SK-N-SH (cell line): ENCODE data around the gene METTL9. TPM values are rescaled to one million over a fixed set of nuclear protein-coding genes. Genes with fewer than 3 reads are reported as not detected.

ENCODE experiments used
- CTCF ChIA-PET: fragments of 300-600, 350-600 bp; formaldehyde crosslinking; extraction: SDS; loops from one replicate; lab custom pipeline; 2021; lab: Yijun Ruan, JAX
- POLR2A ChIA-PET: fragments of 350-600 bp; sonication (Branson Sonifier 250); formaldehyde crosslinking; extraction: SDS; loops from one replicate; lab custom pipeline; 2020; ENCODE audit warnings: antibody characterized with exemption, inconsistent platforms; lab: Yijun Ruan, JAX
- DNase-seq: peaks from one replicate; pipeline ENCODE4 v3.0.0; 2012
- H2AFZ ChIP-seq: fragments of 200-600 bp; sonication (generic); 2 replicates; pipeline ENCODE4 v1.8.1; 2016; ENCODE audit warnings: antibody characterized with exemption, mild to moderate bottlenecking, low read depth
- H3F3A ChIP-seq: fragments of 200-600 bp; sonication (generic); replicated peaks from 2 replicates; pipeline ENCODE3; 2016; ENCODE audit warnings: antibody characterized with exemption, mild to moderate bottlenecking; ENCODE audit not compliant: insufficient read depth
- H3K27ac ChIP-seq, 2 experiments: fragments of 200-500 bp in 1 of 2; fragments of 200-600 bp in 1 of 2; sonication (Bioruptor generic) in 1 of 2; sonication (generic), shearing (Covaris generic) in 1 of 2; 2 replicates each; pipeline versions ENCODE4 v1.5.1 to v1.6.1; 2014 to 2016; ENCODE audit warnings: low read depth in 2 of 2, inconsistent platforms in 1 of 2, low read length in 1 of 2, mild to moderate bottlenecking in 1 of 2, mixed read lengths in 1 of 2
- H3K27me3 ChIP-seq: fragments of 200-600 bp; sonication (generic), shearing (Covaris generic); 2 replicates; pipeline ENCODE4 v1.6.1; 2016; ENCODE audit warnings: mixed run types; ENCODE audit not compliant: insufficient read depth
- H3K36me3 ChIP-seq, 2 experiments: fragments of 200-500 bp in 1 of 2; fragments of 200-600 bp in 1 of 2; sonication (Bioruptor generic) in 1 of 2; sonication (generic) in 1 of 2; replicated peaks in 1 of 2; 2 replicates each; pipeline versions ENCODE3 to v1.5.1; 2014 to 2016; ENCODE audit warnings: low read length in 1 of 2, mild to moderate bottlenecking in 1 of 2; ENCODE audit not compliant: insufficient read depth in 2 of 2, control insufficient read depth in 1 of 2
- H3K4me1 ChIP-seq, 2 experiments: fragments of 200-500 bp in 1 of 2; fragments of 200-600 bp in 1 of 2; sonication (Bioruptor generic) in 1 of 2; sonication (generic), shearing (Covaris generic) in 1 of 2; 2 replicates each; pipeline versions ENCODE4 v1.5.1 to v1.6.1; 2014 to 2016; ENCODE audit warnings: low read depth in 1 of 2, low read length in 1 of 2, mixed run types in 1 of 2; ENCODE audit not compliant: insufficient read depth in 2 of 2, control insufficient read depth in 1 of 2
- H3K4me2 ChIP-seq: fragments of 200-600 bp; sonication (generic), shearing (Covaris generic); 2 replicates; pipeline ENCODE4 v1.6.1; 2017; ENCODE audit warnings: mixed run types
- H3K4me3 ChIP-seq, 2 experiments: fragments of 200-500 bp in 1 of 2; fragments of 200-600 bp in 1 of 2; sonication (Bioruptor generic) in 1 of 2; sonication (generic), shearing (Covaris generic) in 1 of 2; 2 replicates each; pipeline versions ENCODE4 v1.5.1 to v1.8.1; 2014 to 2016; ENCODE audit warnings: low read depth in 2 of 2, inconsistent platforms in 1 of 2, low read length in 1 of 2, mild to moderate bottlenecking in 1 of 2, mixed read lengths in 1 of 2, moderate library complexity in 1 of 2
- H3K79me2 ChIP-seq: fragments of 200-600 bp; sonication (generic); 2 replicates; pipeline ENCODE4 v1.8.1; 2017; ENCODE audit warnings: mild to moderate bottlenecking; ENCODE audit not compliant: insufficient read depth
- H3K9ac ChIP-seq: fragments of 200-600 bp; sonication (generic); 2 replicates; pipeline ENCODE4 v1.6.1; 2017; ENCODE audit warnings: mixed run types
- H3K9me2 ChIP-seq: fragments of 200-600 bp; sonication (generic); 2 replicates; pipeline ENCODE4 v1.6.1; 2017; ENCODE audit warnings: mixed run types
- H3K9me3 ChIP-seq: fragments of 200-600 bp; sonication (generic); 2 replicates; pipeline ENCODE4 v1.6.1; 2017; ENCODE audit warnings: mixed run types, mild to moderate bottlenecking, moderate library complexity
- H4K20me1 ChIP-seq: fragments of 200-600 bp; sonication (generic); 2 replicates; pipeline ENCODE4 v1.6.1; 2017; ENCODE audit warnings: mild to moderate bottlenecking, mixed run types; ENCODE audit not compliant: insufficient read depth
- ELF1 ChIP-seq: IDR thresholded peaks from 2 replicates; pipeline ENCODE4 v1.4.0; 2012
- EZH2phosphoT487 ChIP-seq: fragments of 200-600 bp; sonication (generic); IDR thresholded peaks from 2 replicates; pipeline ENCODE4 v1.6.1; 2017; ENCODE audit warnings: low read depth, mixed run types, mild to moderate bottlenecking, antibody characterized with exemption, moderate library complexity, borderline replicate concordance
- FOXJ3 ChIP-seq: sonication (generic); formaldehyde crosslinking; IDR thresholded peaks from 2 replicates; pipeline ENCODE4 v1.5.1; 2020; ENCODE audit warnings: mild to moderate bottlenecking, missing genetic modification reagents
- JUND ChIP-seq: IDR thresholded peaks from 2 replicates; pipeline ENCODE4 v1.4.0; 2012
- MEF2A ChIP-seq: IDR thresholded peaks from 2 replicates; pipeline ENCODE4 v1.4.0; 2012; ENCODE audit warnings: low read depth, borderline replicate concordance
- MXI1 ChIP-seq: IDR thresholded peaks from 2 replicates; pipeline ENCODE4 v1.6.1; 2012; ENCODE audit warnings: mild to moderate bottlenecking, low read depth, low read length, improper control_type of control experiment
- NFIC ChIP-seq: IDR thresholded peaks from 2 replicates; pipeline ENCODE4 v1.4.0; 2012; ENCODE audit warnings: borderline replicate concordance
- RXRA ChIP-seq: IDR thresholded peaks from 2 replicates; pipeline ENCODE4 v1.4.0; 2012; ENCODE audit warnings: low read depth, mild to moderate bottlenecking, borderline replicate concordance
- SMC3 ChIP-seq: IDR thresholded peaks from 2 replicates; pipeline ENCODE4 v1.6.1; 2012; ENCODE audit warnings: low read depth, low read length, improper control_type of control experiment
- TAF1 ChIP-seq: IDR thresholded peaks from 2 replicates; pipeline ENCODE4 v1.6.1; 2012; ENCODE audit warnings: low read depth, mild to moderate bottlenecking, low read length, moderate library complexity, borderline replicate concordance
- TCF12 ChIP-seq: IDR thresholded peaks from 2 replicates; pipeline ENCODE4 v1.4.0; 2012
- TEAD4 ChIP-seq: IDR thresholded peaks from 2 replicates; pipeline ENCODE4 v1.4.0; 2012; ENCODE audit warnings: mild to moderate bottlenecking, borderline replicate concordance; ENCODE audit not compliant: insufficient read depth
- WGBS: methylation state at CpG from one replicate; pipeline ENCODE4 v1.1.6; 2017; ENCODE audit warnings: low lambda C conversion rate; 5-methylcytosine and 5-hydroxymethylcytosine counted together
- polyA plus RNA-seq, 3 experiments: library from polyadenylated mRNA; depleted of rRNA; stranded (reverse); fragments of >200 nt; gene quantifications; 2 replicates each; pipeline ENCODE4 v1.2.3, GENCODE V29; 2012
- TF ChIP-seq, protein P1 (sequence below): IDR thresholded peaks from 2 replicates; pipeline ENCODE4 v1.4.0; 2012; ENCODE audit warnings: low read depth, borderline replicate concordance

The METTL9 gene
- polyA plus RNA-seq, 1 of the 3 experiments (the other 2 are of a cell fraction): 70.7 TPM

DNA sequence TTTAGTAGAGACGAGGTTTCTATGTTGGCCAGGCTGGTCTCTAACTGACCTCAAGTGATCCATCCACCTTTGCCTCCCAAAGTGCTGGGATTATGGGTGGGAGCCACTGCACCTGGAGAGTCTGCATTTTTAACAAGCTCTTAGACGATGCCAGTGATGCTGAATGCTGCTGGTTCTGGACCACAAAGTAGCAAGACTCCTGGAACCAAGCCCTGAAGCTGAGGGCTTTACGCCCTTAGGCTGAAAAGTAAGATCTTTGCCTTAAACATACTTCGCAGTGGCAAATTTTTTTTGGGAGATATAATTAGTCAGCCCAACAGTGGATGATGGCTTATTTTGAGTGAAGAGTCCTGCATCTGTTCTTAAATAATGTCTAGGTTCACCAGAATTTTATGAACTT lies 14.0 kb downstream of the METTL9 start:
- H3K36me3 ChIP-seq: peaks cover 8% of the 10 kb centered on the region in 2 experiments
- H3F3A ChIP-seq: peaks cover 12% of the 10 kb centered on the region
- H4K20me1 ChIP-seq: peaks cover 48% of the 10 kb centered on the region
- H3K4me2 ChIP-seq: peak overlapping the region; percentile 13; the same call in 1 of the 2 replicates
- no peak overlapping the region for H3K9ac ChIP-seq
- H3K9me3 ChIP-seq: no peaks in the 10 kb centered on the region
- WGBS: 92% methylated on average over 4 of the region's 4 CpGs
- H3K4me1 ChIP-seq: peaks cover 23 to 29% of the 10 kb centered on the region in 2 experiments
- CTCF ChIA-PET: interaction anchor here (1.2 to 1.6 kb wide), 4 partner anchors 9 to 32 kb away, joined by 3 to 5 read pairs (median 3); no protein-coding TSS in a partner anchor
- H3K4me3 ChIP-seq: no peak overlapping the region
- TF ChIP-seq, protein P1, sequence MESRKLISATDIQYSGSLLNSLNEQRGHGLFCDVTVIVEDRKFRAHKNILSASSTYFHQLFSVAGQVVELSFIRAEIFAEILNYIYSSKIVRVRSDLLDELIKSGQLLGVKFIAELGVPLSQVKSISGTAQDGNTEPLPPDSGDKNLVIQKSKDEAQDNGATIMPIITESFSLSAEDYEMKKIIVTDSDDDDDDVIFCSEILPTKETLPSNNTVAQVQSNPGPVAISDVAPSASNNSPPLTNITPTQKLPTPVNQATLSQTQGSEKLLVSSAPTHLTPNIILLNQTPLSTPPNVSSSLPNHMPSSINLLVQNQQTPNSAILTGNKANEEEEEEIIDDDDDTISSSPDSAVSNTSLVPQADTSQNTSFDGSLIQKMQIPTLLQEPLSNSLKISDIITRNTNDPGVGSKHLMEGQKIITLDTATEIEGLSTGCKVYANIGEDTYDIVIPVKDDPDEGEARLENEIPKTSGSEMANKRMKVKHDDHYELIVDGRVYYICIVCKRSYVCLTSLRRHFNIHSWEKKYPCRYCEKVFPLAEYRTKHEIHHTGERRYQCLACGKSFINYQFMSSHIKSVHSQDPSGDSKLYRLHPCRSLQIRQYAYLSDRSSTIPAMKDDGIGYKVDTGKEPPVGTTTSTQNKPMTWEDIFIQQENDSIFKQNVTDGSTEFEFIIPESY: no peak
- TF ChIP-seq NFIC: no peak
- TF ChIP-seq, all 33 proteins: peak for 0
- peaks cover 100% of the 10 kb centered on the region for H3K79me2 ChIP-seq
- no peaks in the 10 kb centered on the region for H3K9me2 ChIP-seq
- no peak for DNase-seq
- H3K27ac ChIP-seq: peak overlapping the region in 1 of 2 experiments; percentile 52; a peak in 2 of 4 replicates
- no peaks in the 10 kb centered on the region for H3K27me3 ChIP-seq
- H2AFZ ChIP-seq: no peak overlapping the region
- POLR2A ChIA-PET: no interaction called here

DNA sequence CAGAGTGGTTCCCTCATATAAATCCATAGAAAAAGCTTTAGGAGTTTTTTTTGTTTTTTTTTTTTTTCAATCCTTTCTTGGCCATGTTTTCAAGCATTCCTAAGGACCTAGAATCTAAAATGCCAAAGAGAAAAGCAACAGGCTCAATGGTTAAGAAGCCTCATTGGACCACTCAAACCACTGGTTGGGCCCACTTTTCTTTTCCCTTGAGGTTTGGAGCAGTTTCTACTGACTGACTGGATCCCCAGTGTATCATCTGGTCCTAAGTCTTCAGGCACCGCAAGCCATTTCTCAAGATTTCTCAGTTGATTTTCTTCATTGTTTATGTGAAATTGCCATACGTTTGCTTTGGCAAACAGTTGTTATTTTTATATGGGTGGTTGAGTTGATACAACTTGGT lies 14.4 kb downstream of the METTL9 start:
- Histone ChIP-seq H3K79me2 (peaks cover 100% of the 10 kb centered on the region), H3K9ac (no peak overlapping the region), H3K9me2 (no peaks in the 10 kb centered on the region), H3K9me3 (no peaks in the 10 kb centered on the region), H3K4me1 (peaks cover 20 to 29% of the 10 kb centered on the region in 2 experiments), H4K20me1 (peaks cover 44% of the 10 kb centered on the region), H3F3A (peaks cover 12% of the 10 kb centered on the region), H3K36me3 (peaks cover 8 to 12% of the 10 kb centered on the region in 2 experiments), H3K27ac (peak overlapping the region in 1 of 2 experiments; percentile 52; a peak in 2 of 4 replicates), H3K4me3 (no peak overlapping the region), H2AFZ (no peak overlapping the region), H3K4me2 (peak overlapping the region; percentile 13; the same call in 1 of the 2 replicates), H3K27me3 (no peaks in the 10 kb centered on the region)
- 65% methylated on average over 2 of the region's 2 CpGs for WGBS
- DNase-seq: no peak
- ChIA-PET POLR2A (no interaction called here), CTCF (interaction anchor here (1.2 to 1.6 kb wide), 3 partner anchors 9 to 32 kb away, joined by 3 read pairs; no protein-coding TSS in a partner anchor)
- TF ChIP-seq TCF12 (no peak), JUND (no peak), EZH2phosphoT487 (no peak), ELF1 (no peak), MEF2A (no peak), TEAD4 (no peak), RXRA (no peak), SMC3 (no peak), TAF1 (no peak), MXI1 (no peak), FOXJ3 (CRISPR knock-in tag) (no peak)
